SK-N-SH (cell line): Measurements from ENCODE around the gene VPS4B. TPM values are rescaled to one million over a fixed set of nuclear protein-coding genes. Genes with fewer than 3 reads are reported as not detected.
A peak's percentile ranks its signal among the peaks of the same experiment; 100 is the strongest.

Experiments
- CTCF ChIA-PET: fragments of 300-600, 350-600 bp; formaldehyde crosslinking; extraction: SDS; loops from one replicate; lab custom pipeline; 2021; lab: Yijun Ruan, JAX
- POLR2A ChIA-PET: fragments of 350-600 bp; sonication (Branson Sonifier 250); formaldehyde crosslinking; extraction: SDS; loops from one replicate; lab custom pipeline; 2020; ENCODE audit warnings: antibody characterized with exemption, inconsistent platforms; lab: Yijun Ruan, JAX
- DNase-seq: peaks from one replicate; pipeline ENCODE4 v3.0.0; 2012
- H2AFZ ChIP-seq: fragments of 200-600 bp; sonication (generic); 2 replicates; pipeline ENCODE4 v1.8.1; 2016; ENCODE audit warnings: antibody characterized with exemption, mild to moderate bottlenecking, low read depth
- H3F3A ChIP-seq: fragments of 200-600 bp; sonication (generic); replicated peaks from 2 replicates; pipeline ENCODE3; 2016; ENCODE audit warnings: antibody characterized with exemption, mild to moderate bottlenecking; ENCODE audit not compliant: insufficient read depth
- H3K27ac ChIP-seq, 2 experiments: fragments of 200-500 bp in 1 of 2; fragments of 200-600 bp in 1 of 2; sonication (Bioruptor generic) in 1 of 2; sonication (generic), shearing (Covaris generic) in 1 of 2; 2 replicates each; pipeline versions ENCODE4 v1.5.1 to v1.6.1; 2014 to 2016; ENCODE audit warnings: low read depth in 2 of 2, inconsistent platforms in 1 of 2, low read length in 1 of 2, mild to moderate bottlenecking in 1 of 2, mixed read lengths in 1 of 2
- H3K27me3 ChIP-seq: fragments of 200-600 bp; sonication (generic), shearing (Covaris generic); 2 replicates; pipeline ENCODE4 v1.6.1; 2016; ENCODE audit warnings: mixed run types; ENCODE audit not compliant: insufficient read depth
- H3K36me3 ChIP-seq, 2 experiments: fragments of 200-500 bp in 1 of 2; fragments of 200-600 bp in 1 of 2; sonication (Bioruptor generic) in 1 of 2; sonication (generic) in 1 of 2; replicated peaks in 1 of 2; 2 replicates each; pipeline versions ENCODE3 to v1.5.1; 2014 to 2016; ENCODE audit warnings: low read length in 1 of 2, mild to moderate bottlenecking in 1 of 2; ENCODE audit not compliant: insufficient read depth in 2 of 2, control insufficient read depth in 1 of 2
- H3K4me1 ChIP-seq, 2 experiments: fragments of 200-500 bp in 1 of 2; fragments of 200-600 bp in 1 of 2; sonication (Bioruptor generic) in 1 of 2; sonication (generic), shearing (Covaris generic) in 1 of 2; 2 replicates each; pipeline versions ENCODE4 v1.5.1 to v1.6.1; 2014 to 2016; ENCODE audit warnings: low read depth in 1 of 2, low read length in 1 of 2, mixed run types in 1 of 2; ENCODE audit not compliant: insufficient read depth in 2 of 2, control insufficient read depth in 1 of 2
- H3K4me2 ChIP-seq: fragments of 200-600 bp; sonication (generic), shearing (Covaris generic); 2 replicates; pipeline ENCODE4 v1.6.1; 2017; ENCODE audit warnings: mixed run types
- H3K4me3 ChIP-seq, 2 experiments: fragments of 200-500 bp in 1 of 2; fragments of 200-600 bp in 1 of 2; sonication (Bioruptor generic) in 1 of 2; sonication (generic), shearing (Covaris generic) in 1 of 2; 2 replicates each; pipeline versions ENCODE4 v1.5.1 to v1.8.1; 2014 to 2016; ENCODE audit warnings: low read depth in 2 of 2, inconsistent platforms in 1 of 2, low read length in 1 of 2, mild to moderate bottlenecking in 1 of 2, mixed read lengths in 1 of 2, moderate library complexity in 1 of 2
- H3K79me2 ChIP-seq: fragments of 200-600 bp; sonication (generic); 2 replicates; pipeline ENCODE4 v1.8.1; 2017; ENCODE audit warnings: mild to moderate bottlenecking; ENCODE audit not compliant: insufficient read depth
- H3K9ac ChIP-seq: fragments of 200-600 bp; sonication (generic); 2 replicates; pipeline ENCODE4 v1.6.1; 2017; ENCODE audit warnings: mixed run types
- H3K9me2 ChIP-seq: fragments of 200-600 bp; sonication (generic); 2 replicates; pipeline ENCODE4 v1.6.1; 2017; ENCODE audit warnings: mixed run types
- H3K9me3 ChIP-seq: fragments of 200-600 bp; sonication (generic); 2 replicates; pipeline ENCODE4 v1.6.1; 2017; ENCODE audit warnings: mixed run types, mild to moderate bottlenecking, moderate library complexity
- H4K20me1 ChIP-seq: fragments of 200-600 bp; sonication (generic); 2 replicates; pipeline ENCODE4 v1.6.1; 2017; ENCODE audit warnings: mild to moderate bottlenecking, mixed run types; ENCODE audit not compliant: insufficient read depth
- CTCF ChIP-seq: fragments of 200-600 bp; sonication (generic); IDR thresholded peaks from 2 replicates; pipeline ENCODE4 v1.6.1; 2017; ENCODE audit warnings: antibody characterized with exemption, mild to moderate bottlenecking, moderate library complexity
- ELF1 ChIP-seq: IDR thresholded peaks from 2 replicates; pipeline ENCODE4 v1.4.0; 2012
- EP300 ChIP-seq, 2 experiments: IDR thresholded peaks; 2 replicates each; pipeline versions ENCODE4 v1.4.0 to v1.6.1; 2012; ENCODE audit warnings: borderline replicate concordance in 1 of 2, low read depth in 1 of 2, low read length in 1 of 2
- EZH2phosphoT487 ChIP-seq: fragments of 200-600 bp; sonication (generic); IDR thresholded peaks from 2 replicates; pipeline ENCODE4 v1.6.1; 2017; ENCODE audit warnings: low read depth, mixed run types, mild to moderate bottlenecking, antibody characterized with exemption, moderate library complexity, borderline replicate concordance
- FOSL2 ChIP-seq: IDR thresholded peaks from 2 replicates; pipeline ENCODE4 v1.4.0; 2012; ENCODE audit warnings: low read depth, mild to moderate bottlenecking, moderate library complexity, borderline replicate concordance
- FOXJ3 ChIP-seq: sonication (generic); formaldehyde crosslinking; IDR thresholded peaks from 2 replicates; pipeline ENCODE4 v1.5.1; 2020; ENCODE audit warnings: mild to moderate bottlenecking, missing genetic modification reagents
- GATA2 ChIP-seq: sonication (generic); formaldehyde crosslinking; IDR thresholded peaks from 2 replicates; pipeline ENCODE4 v1.5.0; 2020; ENCODE audit warnings: mild to moderate bottlenecking, missing genetic modification reagents
- MEF2A ChIP-seq: IDR thresholded peaks from 2 replicates; pipeline ENCODE4 v1.4.0; 2012; ENCODE audit warnings: low read depth, borderline replicate concordance
- NFIC ChIP-seq: IDR thresholded peaks from 2 replicates; pipeline ENCODE4 v1.4.0; 2012; ENCODE audit warnings: borderline replicate concordance
- POLR2AphosphoS5 ChIP-seq: IDR thresholded peaks from 2 replicates; pipeline ENCODE4 v1.6.1; 2012; ENCODE audit warnings: low read depth, low read length
- RAD21 ChIP-seq: IDR thresholded peaks from 2 replicates; pipeline ENCODE4 v1.6.1; 2012; ENCODE audit warnings: mild to moderate bottlenecking, low read length
- RCOR1 ChIP-seq: fragments of 150-350 bp; IDR thresholded peaks from 2 replicates; pipeline ENCODE4 v1.6.1; 2017; ENCODE audit warnings: antibody characterized with exemption, low read length
- RXRA ChIP-seq: IDR thresholded peaks from 2 replicates; pipeline ENCODE4 v1.4.0; 2012; ENCODE audit warnings: low read depth, mild to moderate bottlenecking, borderline replicate concordance
- SIN3A ChIP-seq: IDR thresholded peaks from 2 replicates; pipeline ENCODE4 v1.6.1; 2012; ENCODE audit warnings: low read depth, mild to moderate bottlenecking, low read length, moderate library complexity, borderline replicate concordance
- SMC3 ChIP-seq: IDR thresholded peaks from 2 replicates; pipeline ENCODE4 v1.6.1; 2012; ENCODE audit warnings: low read depth, low read length, improper control_type of control experiment
- TAF1 ChIP-seq: IDR thresholded peaks from 2 replicates; pipeline ENCODE4 v1.6.1; 2012; ENCODE audit warnings: low read depth, mild to moderate bottlenecking, low read length, moderate library complexity, borderline replicate concordance
- TCF12 ChIP-seq: IDR thresholded peaks from 2 replicates; pipeline ENCODE4 v1.4.0; 2012
- TEAD4 ChIP-seq: IDR thresholded peaks from 2 replicates; pipeline ENCODE4 v1.4.0; 2012; ENCODE audit warnings: mild to moderate bottlenecking, borderline replicate concordance; ENCODE audit not compliant: insufficient read depth
- USF2 ChIP-seq: fragments of 150-350 bp; IDR thresholded peaks from 2 replicates; pipeline ENCODE4 v1.6.1; 2017; ENCODE audit warnings: antibody characterized with exemption, low read length, low read depth, borderline replicate concordance
- YY1 ChIP-seq: IDR thresholded peaks from 2 replicates; pipeline ENCODE4 v1.4.0; 2012; ENCODE audit warnings: low read depth, mild to moderate bottlenecking
- WGBS: methylation state at CpG from one replicate; pipeline ENCODE4 v1.1.6; 2017; ENCODE audit warnings: low lambda C conversion rate; 5-methylcytosine and 5-hydroxymethylcytosine counted together
- polyA plus RNA-seq, 3 experiments: library from polyadenylated mRNA; depleted of rRNA; stranded (reverse); fragments of >200 nt; gene quantifications; 2 replicates each; pipeline ENCODE4 v1.2.3, GENCODE V29; 2012
- TF ChIP-seq, protein P1 (sequence below): fragments of 150-350 bp; IDR thresholded peaks from 2 replicates; pipeline ENCODE4 v1.6.1; 2016; ENCODE audit warnings: mild to moderate bottlenecking, low read depth, low read length
- TF ChIP-seq, protein P2 (sequence below): IDR thresholded peaks from 2 replicates; pipeline ENCODE4 v1.6.1; 2012; ENCODE audit warnings: mild to moderate bottlenecking, low read depth, low read length, moderate library complexity
- TF ChIP-seq, protein P3 (sequence below): IDR thresholded peaks from 2 replicates; pipeline ENCODE4 v1.4.0; 2012; ENCODE audit warnings: low read depth, borderline replicate concordance

Gene VPS4B
- polyA plus RNA-seq (2012; rRNA removed): 15.0 and 18.0 TPM in 2 replicates
- 20.8 and 23.5 TPM in 2 replicates for polyA plus RNA-seq (2012; cell fraction: cytosol; rRNA removed)
- polyA plus RNA-seq (2012; cell fraction: nucleus; rRNA removed): 8.2 and 13.0 TPM in 2 replicates

GRCh38 chr18:63422087-63422863 is at the start of gene VPS4B:
VPS4B (minus strand) TSS chr18:63422476; CDS start chr18:63422259, 217 bp downstream.
- no peaks in the 10 kb centered on the region for H3F3A ChIP-seq
- H3K9me3 ChIP-seq: no peaks in the 10 kb centered on the region
- H3K36me3 ChIP-seq: peaks cover 9 to 23% of the 10 kb centered on the region in 2 experiments
- peak within 1 kb of the TSS; percentile 91 for H3K9ac ChIP-seq
- H3K27ac ChIP-seq: peak within 1 kb of the TSS; percentile 90 to 93
- peaks cover 48% of the 10 kb centered on the region for H3K79me2 ChIP-seq
- peaks cover 18% of the 10 kb centered on the region; the same call in 1 of the 2 replicates for H4K20me1 ChIP-seq
- ChIA-PET CTCF (interaction anchor here (0.6 to 2.3 kb wide), 4 partner anchors 16 to 514 kb away, joined by 3 to 6 read pairs (median 3); no protein-coding TSS in a partner anchor), POLR2A (interaction anchor here (0.8 to 1.3 kb wide), 6 partner anchors 10 to 55 kb away, joined by 3 to 8 read pairs (median 5); partner anchors contain the start of gene KDSR)
- WGBS: under 1% methylated on average over 13 of the region's 58 CpGs
- H2AFZ ChIP-seq: peak within 1 kb of the TSS; percentile 97
- H3K4me3 ChIP-seq: peak within 1 kb of the TSS; percentile 74 to 92
- peak; percentile 96 for DNase-seq
- no peaks in the 10 kb centered on the region for H3K9me2 ChIP-seq
- H3K4me2 ChIP-seq: peak within 1 kb of the TSS; percentile 86
- H3K27me3 ChIP-seq: no peaks in the 10 kb centered on the region
- peaks cover 0 to 4% of the 10 kb centered on the region in 2 experiments; a peak in 2 of 4 replicates for H3K4me1 ChIP-seq
- TF ChIP-seq, protein P1, sequence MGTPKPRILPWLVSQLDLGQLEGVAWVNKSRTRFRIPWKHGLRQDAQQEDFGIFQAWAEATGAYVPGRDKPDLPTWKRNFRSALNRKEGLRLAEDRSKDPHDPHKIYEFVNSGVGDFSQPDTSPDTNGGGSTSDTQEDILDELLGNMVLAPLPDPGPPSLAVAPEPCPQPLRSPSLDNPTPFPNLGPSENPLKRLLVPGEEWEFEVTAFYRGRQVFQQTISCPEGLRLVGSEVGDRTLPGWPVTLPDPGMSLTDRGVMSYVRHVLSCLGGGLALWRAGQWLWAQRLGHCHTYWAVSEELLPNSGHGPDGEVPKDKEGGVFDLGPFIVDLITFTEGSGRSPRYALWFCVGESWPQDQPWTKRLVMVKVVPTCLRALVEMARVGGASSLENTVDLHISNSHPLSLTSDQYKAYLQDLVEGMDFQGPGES: peak; percentile 51; the same call in 1 of the 2 replicates
- TF ChIP-seq, protein P2, sequence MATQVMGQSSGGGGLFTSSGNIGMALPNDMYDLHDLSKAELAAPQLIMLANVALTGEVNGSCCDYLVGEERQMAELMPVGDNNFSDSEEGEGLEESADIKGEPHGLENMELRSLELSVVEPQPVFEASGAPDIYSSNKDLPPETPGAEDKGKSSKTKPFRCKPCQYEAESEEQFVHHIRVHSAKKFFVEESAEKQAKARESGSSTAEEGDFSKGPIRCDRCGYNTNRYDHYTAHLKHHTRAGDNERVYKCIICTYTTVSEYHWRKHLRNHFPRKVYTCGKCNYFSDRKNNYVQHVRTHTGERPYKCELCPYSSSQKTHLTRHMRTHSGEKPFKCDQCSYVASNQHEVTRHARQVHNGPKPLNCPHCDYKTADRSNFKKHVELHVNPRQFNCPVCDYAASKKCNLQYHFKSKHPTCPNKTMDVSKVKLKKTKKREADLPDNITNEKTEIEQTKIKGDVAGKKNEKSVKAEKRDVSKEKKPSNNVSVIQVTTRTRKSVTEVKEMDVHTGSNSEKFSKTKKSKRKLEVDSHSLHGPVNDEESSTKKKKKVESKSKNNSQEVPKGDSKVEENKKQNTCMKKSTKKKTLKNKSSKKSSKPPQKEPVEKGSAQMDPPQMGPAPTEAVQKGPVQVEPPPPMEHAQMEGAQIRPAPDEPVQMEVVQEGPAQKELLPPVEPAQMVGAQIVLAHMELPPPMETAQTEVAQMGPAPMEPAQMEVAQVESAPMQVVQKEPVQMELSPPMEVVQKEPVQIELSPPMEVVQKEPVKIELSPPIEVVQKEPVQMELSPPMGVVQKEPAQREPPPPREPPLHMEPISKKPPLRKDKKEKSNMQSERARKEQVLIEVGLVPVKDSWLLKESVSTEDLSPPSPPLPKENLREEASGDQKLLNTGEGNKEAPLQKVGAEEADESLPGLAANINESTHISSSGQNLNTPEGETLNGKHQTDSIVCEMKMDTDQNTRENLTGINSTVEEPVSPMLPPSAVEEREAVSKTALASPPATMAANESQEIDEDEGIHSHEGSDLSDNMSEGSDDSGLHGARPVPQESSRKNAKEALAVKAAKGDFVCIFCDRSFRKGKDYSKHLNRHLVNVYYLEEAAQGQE: no peak
- TF ChIP-seq RXRA (no peak), TCF12 (peak; percentile 15; the same call in 1 of the 2 replicates), POLR2AphosphoS5 (peak; percentile 96), EP300 (IDR thresholded peaks at IDR 0.05; ENCODE audit: borderline replicate concordance in 1 of 2, low read depth in 1 of 2, low read length in 1 of 2) (no peak), FOSL2 (no peak), RCOR1 (no peak), SIN3A (no peak; the same call in 1 of the 2 replicates), NFIC (no peak), ELF1 (peak; percentile 100), RAD21 (no peak), GATA2 (CRISPR knock-in tag) (peak; percentile 51), CTCF (peak; percentile 13), SMC3 (no peak), USF2 (0 out of 2 replicates have a peak, but pooled peaks have one; percentile 14), YY1 (peak; percentile 80), EZH2phosphoT487 (no peak), TEAD4 (no peak), MEF2A (no peak), FOXJ3 (CRISPR knock-in tag) (no peak; the same call in 1 of the 2 replicates), TAF1 (peak; percentile 64; the same call in 1 of the 2 replicates)
- TF ChIP-seq, protein P3, sequence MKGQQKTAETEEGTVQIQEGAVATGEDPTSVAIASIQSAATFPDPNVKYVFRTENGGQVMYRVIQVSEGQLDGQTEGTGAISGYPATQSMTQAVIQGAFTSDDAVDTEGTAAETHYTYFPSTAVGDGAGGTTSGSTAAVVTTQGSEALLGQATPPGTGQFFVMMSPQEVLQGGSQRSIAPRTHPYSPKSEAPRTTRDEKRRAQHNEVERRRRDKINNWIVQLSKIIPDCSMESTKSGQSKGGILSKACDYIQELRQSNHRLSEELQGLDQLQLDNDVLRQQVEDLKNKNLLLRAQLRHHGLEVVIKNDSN: peak; percentile 42; the same call in 1 of the 2 replicates
